ENCODE measurements around the gene SSC5D.

GRCh38 chr19:55486043-55486970 lies 1.9 kb upstream of the SSC5D start:
- TF ChIP-seq CTCF (conservative IDR thresholded peaks at IDR 0.05; ENCODE audit: low read depth in 2 of 2) (peak in 1 of 2 experiments; percentile 15; a peak in 1 of 4 replicates), POLR2AphosphoS5 (IDR thresholded peaks at IDR 0.05; ENCODE audit: low read depth) (no peak), REST (IDR thresholded peaks at IDR 0.05; ENCODE audit: unreplicated experiment) (no peak), EZH2 (IDR thresholded peaks at IDR 0.05; ENCODE audit: low read depth, unreplicated experiment) (no peak), JUNB (IDR thresholded peaks at IDR 0.05; ENCODE audit: unreplicated experiment) (no peak), CREB1 (CRISPR knock-in tag; IDR thresholded peaks at IDR 0.05; ENCODE audit: low read depth) (no peak)
